Aorta (tissue), 5 donors: ENCODE measurements around the gene BZW1. TPM values are rescaled to one million over a fixed set of nuclear protein-coding genes. Genes with fewer than 3 reads are reported as not detected.

Experiments used
- ATAC-seq: fragments of 200-7000 bp; cut with Tn5 transposase; one replicate; pipeline ENCODE4 v1.9.1; 2022; ENCODE audit warnings: moderate library complexity; ENCODE audit not compliant: low FRiP score
- DNase-seq, 2 donors: peaks; one replicate each; pipeline ENCODE4 v3.0.0-alpha.2; 2020
- H3K27ac ChIP-seq, 2 donors: one replicate each; pipeline ENCODE4 v1.5.1; 2013; ENCODE audit warnings: low read length in 2 of 2, mild to moderate bottlenecking in 2 of 2, moderate library complexity in 2 of 2, control low read depth in 1 of 2, inconsistent platforms in 1 of 2, low read depth in 1 of 2
- H3K27me3 ChIP-seq, 2 donors: one replicate each; pipeline ENCODE4 v1.6.1; 2013; ENCODE audit warnings: control low read depth in 1 of 2, low read length in 1 of 2, mild to moderate bottlenecking in 1 of 2, moderate library complexity in 1 of 2; ENCODE audit not compliant: insufficient read depth in 2 of 2, control insufficient read depth in 1 of 2
- H3K36me3 ChIP-seq, 2 donors: one replicate each; pipeline ENCODE4 v1.6.1; 2013; ENCODE audit warnings: control low read depth in 1 of 2, low read length in 1 of 2, mild to moderate bottlenecking in 1 of 2; ENCODE audit not compliant: insufficient read depth in 2 of 2, control insufficient read depth in 1 of 2
- H3K4me1 ChIP-seq, 2 donors: one replicate each; pipeline ENCODE4 v1.6.1; 2013; ENCODE audit warnings: low read length in 2 of 2, control low read depth in 1 of 2, mild to moderate bottlenecking in 1 of 2, moderate library complexity in 1 of 2; ENCODE audit not compliant: insufficient read depth in 2 of 2, control insufficient read depth in 1 of 2
- H3K4me3 ChIP-seq, 2 donors: one replicate each; pipeline ENCODE4 v1.5.1; 2013; ENCODE audit warnings: low read length in 2 of 2, control low read depth in 1 of 2, mild to moderate bottlenecking in 1 of 2
- H3K9me3 ChIP-seq: one replicate; pipeline ENCODE4 v1.6.1; 2013; ENCODE audit warnings: mild to moderate bottlenecking, low read length; ENCODE audit not compliant: control insufficient read depth
- WGBS, 2 donors: extraction: QIAGEN DNeasy Blood & Tissue Kit; methylation state at CpG; one replicate each; pipeline ENCODE4 v1.1.7; 2013; 5-methylcytosine and 5-hydroxymethylcytosine counted together
- intact Hi-C, 2 donors: fragments of 100-400 bp; cut with DNase I; formaldehyde crosslinking; loops; one replicate each; pipeline versions ENCODE4 v1.14.2 to v1.15.0; 2022
- polyA plus RNA-seq, 2 donors: library from polyadenylated mRNA; stranded (reverse); fragments of 200-250 nt; gene quantifications; one replicate each; pipeline ENCODE4 v1.2.3, GENCODE V29; 2013
- total RNA-seq, 2 donors: library from RNA; stranded (reverse); fragmentation: NEBNext Ultra II Directional; extraction: Animal tissue kit (Norgen Biotek cat#: 25700); gene quantifications; one replicate each; pipeline ENCODE4 v1.2.1, GENCODE V29; 2021
- donor health status: healthy with polysubstance abuse.
- donor health status: Bipolar disorder and iron deficiency.
- donor health status: DM: no; HTN: no; CAD: no.
- donor health status: DM: no; HTN: no; CAD: no.
- donor health status: DM: yes; HTN: yes; CAD: no.

BZW1 gene
- total and polyA plus RNA-seq, 4 donors: 73.1 to 250 (median 136) TPM

DNA sequence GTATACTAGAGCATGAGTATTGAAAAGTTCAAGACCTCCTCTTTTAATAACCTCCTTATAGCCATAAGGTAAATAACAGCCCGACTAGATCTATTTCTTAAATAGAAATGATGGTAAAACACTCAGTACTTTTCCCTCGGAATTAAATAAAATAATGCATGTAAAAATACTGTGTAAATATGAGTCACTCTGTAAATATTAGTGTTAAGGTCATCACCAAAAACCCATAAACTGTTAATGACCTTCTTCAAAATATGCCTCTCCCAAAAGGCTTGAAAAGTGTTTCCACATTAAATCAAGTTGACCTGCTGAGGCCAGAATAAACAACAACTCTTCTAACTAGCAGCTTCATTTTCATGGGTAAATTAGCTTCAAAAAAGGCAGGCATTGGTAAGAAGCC, 25.3 kb upstream of the BZW1 start:
- Histone ChIP-seq H3K27ac (no peak overlapping the region), H3K27me3 (no peaks in the 10 kb centered on the region), H3K9me3 (no peaks in the 10 kb centered on the region), H3K4me3 (no peak overlapping the region), H3K36me3 (no peaks in the 10 kb centered on the region), H3K4me1 (no peaks in the 10 kb centered on the region)
- WGBS, 2 donors: 7 to 9% methylated on average over 2 of the region's 2 CpGs
- intact Hi-C loops: no loop called here
- DNase-seq (no peak), ATAC-seq (no peak)

DNA sequence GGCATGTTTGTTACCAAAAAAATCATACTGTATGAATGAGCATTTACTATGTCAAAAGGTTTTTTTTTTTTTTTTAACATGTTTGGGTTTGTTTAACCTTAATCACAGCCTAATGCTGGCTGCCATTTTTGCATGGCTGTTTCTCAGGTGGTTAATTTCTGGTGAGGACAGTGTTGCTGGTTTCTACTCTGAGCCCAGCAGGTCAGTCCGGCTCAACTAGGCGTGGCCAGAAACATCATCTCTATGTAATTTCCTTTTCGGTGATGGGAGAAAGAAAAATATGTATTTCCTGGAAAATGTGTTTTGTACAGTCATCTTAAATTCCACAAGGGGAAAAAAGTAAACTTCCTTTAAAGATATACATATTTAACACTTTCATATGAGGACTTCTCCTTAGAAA, 24.9 kb upstream of the BZW1 start:
- H3K9me3 ChIP-seq: no peaks in the 10 kb centered on the region
- no peaks in the 10 kb centered on the region for H3K4me1 ChIP-seq
- ATAC-seq (no peak), DNase-seq (peak in 1 of 2 donors; percentile 57)
- no peak overlapping the region for H3K27ac ChIP-seq
- H3K27me3 ChIP-seq: no peaks in the 10 kb centered on the region
- no peak overlapping the region for H3K4me3 ChIP-seq
- no peaks in the 10 kb centered on the region for H3K36me3 ChIP-seq
- 26 to 29% methylated on average over 3 of the region's 3 CpGs for WGBS, 2 donors
- intact Hi-C loops: no loop called here

DNA sequence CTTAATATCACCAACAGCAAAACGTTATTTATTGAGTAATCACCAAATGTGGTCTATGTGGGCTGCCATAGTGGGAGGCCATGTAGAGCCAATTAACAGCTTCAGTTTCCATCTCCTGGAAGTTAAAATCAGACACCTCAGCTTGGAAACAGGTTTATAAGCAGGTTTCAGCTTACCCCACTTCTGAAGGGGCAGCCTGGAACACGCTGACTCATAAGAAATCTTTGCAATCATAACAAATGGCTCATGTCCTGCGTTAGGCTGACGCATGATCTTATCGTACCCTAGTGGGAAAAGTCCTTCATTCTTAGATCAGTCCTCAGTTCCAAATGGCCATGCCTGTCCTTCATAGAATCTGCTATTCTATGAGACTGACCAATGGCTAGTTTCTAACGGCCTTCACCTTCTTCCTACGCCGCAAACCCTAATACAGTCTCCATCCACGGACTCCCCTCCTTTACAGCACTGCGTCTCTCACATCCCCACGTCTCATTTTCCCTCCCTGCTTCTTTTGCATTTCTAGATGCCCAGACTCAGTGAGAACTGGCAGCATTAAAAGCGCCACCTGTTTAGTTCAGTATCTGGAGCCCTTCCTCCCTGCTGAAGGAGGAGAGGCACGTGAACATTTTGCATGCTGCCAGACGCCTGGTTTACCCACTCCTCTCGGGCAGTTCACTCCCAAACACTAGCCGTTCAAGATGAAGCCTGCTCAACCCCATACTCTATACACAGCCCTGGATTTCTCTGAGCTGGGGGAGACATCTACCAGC, 24.2 kb upstream of the BZW1 start:
- Histone ChIP-seq H3K4me1 (no peaks in the 10 kb centered on the region), H3K36me3 (no peaks in the 10 kb centered on the region), H3K27me3 (no peaks in the 10 kb centered on the region), H3K27ac (peak overlapping the region; percentile 36 to 56), H3K9me3 (no peaks in the 10 kb centered on the region), H3K4me3 (no peak overlapping the region)
- peak; percentile 65 for ATAC-seq
- DNase-seq: no peak
- 59 to 60% methylated on average over 16 of the region's 16 CpGs for WGBS, 2 donors
- intact Hi-C loops: no loop called here

DNA sequence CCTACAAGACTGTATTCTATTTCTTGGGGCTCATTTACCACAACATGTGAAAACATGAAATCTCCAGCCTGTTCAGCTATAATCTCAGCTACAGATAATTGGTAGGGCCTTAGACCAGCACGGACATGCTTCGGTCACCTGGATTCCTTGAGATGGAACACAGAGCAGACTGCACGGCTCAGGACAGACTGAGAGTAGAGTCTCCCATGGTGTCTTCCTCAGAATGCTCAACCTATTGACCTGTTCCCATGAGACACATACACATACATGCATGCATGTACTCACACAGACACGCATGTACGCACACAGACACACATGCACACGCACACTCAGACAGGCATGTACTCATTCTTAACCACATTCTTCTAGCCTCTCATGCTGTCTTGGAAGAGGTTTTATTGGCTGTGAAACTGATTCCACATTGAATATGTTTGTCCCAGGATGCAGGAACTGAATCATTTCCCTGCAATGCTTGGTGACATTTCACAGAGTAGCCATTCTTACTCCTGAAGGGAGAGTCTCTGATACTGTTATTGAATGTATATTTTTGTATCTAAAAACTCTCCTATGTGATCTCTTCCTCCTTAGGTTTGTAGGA, 23.5 kb upstream of the BZW1 start:
- H3K27ac ChIP-seq: peak overlapping the region in 1 of 2 donors; percentile 52
- no peaks in the 10 kb centered on the region for H3K9me3 ChIP-seq
- H3K4me1 ChIP-seq: no peaks in the 10 kb centered on the region
- WGBS, 2 donors: 88 to 92% methylated on average over 6 of the region's 6 CpGs
- DNase-seq (no peak), ATAC-seq (no peak)
- H3K27me3 ChIP-seq: no peaks in the 10 kb centered on the region
- no peaks in the 10 kb centered on the region for H3K36me3 ChIP-seq
- no peak overlapping the region for H3K4me3 ChIP-seq
- intact Hi-C loops: no loop called here

DNA sequence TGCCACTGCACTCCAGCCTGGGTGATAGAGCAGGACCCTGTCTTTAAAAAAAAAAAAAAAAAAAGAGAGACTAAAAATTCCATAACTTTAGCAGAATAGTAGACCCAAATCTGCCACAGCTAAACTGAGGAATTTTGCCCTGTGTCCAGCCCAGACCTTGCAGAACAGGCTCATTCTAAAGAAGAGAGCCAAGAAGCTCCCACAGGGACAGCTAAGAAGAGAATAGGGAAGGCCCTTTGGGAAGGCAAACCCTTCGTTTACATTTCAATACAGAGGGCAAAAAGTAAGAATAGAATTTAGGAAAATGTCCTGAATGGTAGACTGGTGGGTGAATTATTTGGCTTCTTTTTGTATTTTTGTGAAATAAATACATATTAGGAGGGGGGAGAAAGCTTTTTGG, 21.5 kb upstream of the BZW1 start:
- Histone ChIP-seq H3K9me3 (no peaks in the 10 kb centered on the region), H3K27ac (no peak overlapping the region), H3K36me3 (no peaks in the 10 kb centered on the region), H3K27me3 (no peaks in the 10 kb centered on the region), H3K4me3 (no peak overlapping the region), H3K4me1 (no peaks in the 10 kb centered on the region)
- intact Hi-C loops: no loop called here
- ATAC-seq: no peak
- no peak for DNase-seq
- 44 to 67% methylated on average over 1 of the region's 1 CpG for WGBS, 2 donors

DNA sequence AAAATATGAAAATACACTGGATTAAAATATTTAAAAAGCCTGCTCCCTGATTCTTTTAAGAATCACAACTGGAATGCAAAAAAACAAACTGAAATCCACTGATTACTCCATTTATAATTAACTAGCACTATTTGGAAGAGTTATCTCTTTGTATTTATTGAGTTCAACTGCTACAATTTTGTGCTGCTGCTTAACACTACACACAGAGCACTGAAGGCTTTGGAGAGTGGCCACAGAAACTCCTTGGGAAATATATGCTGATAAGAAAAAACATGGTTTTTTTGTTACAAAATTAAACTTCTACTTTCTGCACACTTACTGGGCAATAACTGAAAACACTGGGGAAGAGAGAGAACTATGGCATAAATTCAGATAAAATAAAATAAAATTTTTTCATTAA, 19.8 kb upstream of the BZW1 start:
- Histone ChIP-seq H3K9me3 (no peaks in the 10 kb centered on the region), H3K36me3 (peaks cover 0 to 1% of the 10 kb centered on the region in 2 donors), H3K4me1 (no peaks in the 10 kb centered on the region), H3K4me3 (no peak overlapping the region), H3K27ac (no peak overlapping the region), H3K27me3 (no peaks in the 10 kb centered on the region)
- ATAC-seq (no peak), DNase-seq (no peak)
- intact Hi-C loops: no loop called here

DNA sequence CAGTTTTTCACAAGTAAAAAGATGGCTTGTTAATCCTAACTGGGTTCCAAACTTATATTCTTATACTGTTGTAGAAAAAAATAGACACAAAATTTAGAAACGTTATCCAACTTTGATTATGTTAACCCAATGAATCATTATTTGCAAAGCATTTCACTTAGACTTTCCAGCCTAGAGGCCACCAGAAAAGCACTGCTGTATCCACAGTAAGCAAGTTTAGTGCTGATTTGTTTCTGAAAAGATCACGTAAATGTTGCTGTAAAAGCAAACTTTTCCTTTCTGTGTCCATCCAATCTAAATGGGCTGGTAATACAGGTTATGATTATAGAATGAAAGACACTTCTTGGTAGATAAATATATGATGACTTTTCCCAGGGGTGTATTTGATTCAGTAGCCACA, 17.6 kb upstream of the BZW1 start:
- H3K27ac ChIP-seq: no peak overlapping the region
- peaks cover 0 to 1% of the 10 kb centered on the region in 2 donors for H3K36me3 ChIP-seq
- H3K27me3 ChIP-seq: no peaks in the 10 kb centered on the region
- DNase-seq (no peak), ATAC-seq (no peak)
- intact Hi-C loops: no loop called here
- H3K4me1 ChIP-seq: peaks cover 0 to 3% of the 10 kb centered on the region in 2 donors
- 58 to 66% methylated on average over 2 of the region's 2 CpGs for WGBS, 2 donors
- H3K9me3 ChIP-seq: no peaks in the 10 kb centered on the region
- no peak overlapping the region for H3K4me3 ChIP-seq

DNA sequence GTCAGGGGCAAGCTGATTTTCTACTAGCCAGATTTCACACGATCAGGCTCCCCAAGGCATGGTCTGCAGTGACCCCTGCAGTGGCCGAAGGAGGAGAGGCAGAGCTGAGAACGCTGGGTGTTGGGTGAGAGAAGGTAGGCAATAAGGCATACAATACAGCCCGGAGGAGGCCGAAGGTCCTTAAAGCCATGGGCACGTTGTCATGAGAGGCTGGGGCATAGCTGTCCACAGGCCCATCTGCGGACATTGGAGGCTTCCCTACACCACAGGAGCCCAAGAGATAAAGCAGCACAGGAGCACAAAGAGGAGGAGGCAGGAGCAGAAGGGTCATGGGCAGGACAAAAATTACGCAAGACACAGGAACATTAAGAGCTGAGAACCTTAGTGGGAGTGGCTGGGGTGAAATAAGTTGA, 16.7 kb upstream of the BZW1 start:
- no peak for DNase-seq
- WGBS, 2 donors: 75 to 79% methylated on average over 8 of the region's 8 CpGs
- H3K4me3 ChIP-seq: no peak overlapping the region
- no peaks in the 10 kb centered on the region for H3K9me3 ChIP-seq
- peaks cover 0 to 1% of the 10 kb centered on the region in 2 donors for H3K36me3 ChIP-seq
- H3K27me3 ChIP-seq: no peaks in the 10 kb centered on the region
- H3K27ac ChIP-seq: no peak overlapping the region
- peak; percentile 71 for ATAC-seq
- peaks cover 0 to 3% of the 10 kb centered on the region in 2 donors for H3K4me1 ChIP-seq
- intact Hi-C loops: no loop called here

DNA sequence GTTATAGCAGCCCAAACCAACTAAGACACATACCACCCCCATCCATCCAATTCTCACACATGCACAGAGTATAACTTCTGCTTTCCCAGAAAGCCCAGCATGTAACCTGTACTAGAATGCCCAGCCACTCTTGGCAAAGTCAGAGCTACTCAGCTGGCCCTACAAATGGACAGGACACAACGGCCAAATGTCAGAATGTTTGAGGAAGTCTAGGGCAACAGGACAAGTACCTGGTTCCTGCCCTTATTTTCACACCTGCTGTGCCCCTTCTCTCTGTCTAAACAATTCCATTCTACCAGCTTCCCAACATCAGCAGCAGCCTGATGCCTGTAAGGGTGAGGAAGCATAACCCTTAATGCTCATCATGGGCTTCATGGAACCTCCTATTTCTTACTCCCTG, 15.1 kb upstream of the BZW1 start:
- Histone ChIP-seq H3K27ac (no peak overlapping the region), H3K4me1 (peaks cover 0 to 3% of the 10 kb centered on the region in 2 donors), H3K27me3 (no peaks in the 10 kb centered on the region), H3K4me3 (no peak overlapping the region), H3K9me3 (no peaks in the 10 kb centered on the region), H3K36me3 (peaks cover 0 to 1% of the 10 kb centered on the region in 2 donors)
- intact Hi-C loops: no loop called here
- DNase-seq (no peak), ATAC-seq (no peak)
- WGBS, 2 donors: 56 to 70% methylated on average over 1 of the region's 1 CpG
